ENCODE results near the gene FNTB.

FNTB gene

GRCh38 chr14:64950889-64951288 lies 35.8 kb upstream of the FNTB start:
- H3K9me3 ChIP-seq, result no peaks in the 10 kb centered on the region
- no peak for TF ChIP-seq CTCF (IDR thresholded peaks at IDR 0.05)
- H3K36me3 ChIP-seq, result peaks cover 13% of the 10 kb centered on the region
- peaks cover 21 to 41% of the 10 kb centered on the region in 2 experiments for H3K4me1 ChIP-seq (ENCODE audit: control insufficient read depth in 1 of 2, insufficient read depth in 1 of 2, low read depth in 1 of 2, low read length in 1 of 2)
- no peak overlapping the region for H3K4me3 ChIP-seq (ENCODE audit: low read depth in 1 of 2, low read length in 1 of 2)
- no peak overlapping the region for H3K27ac ChIP-seq
- H3K27me3 ChIP-seq, result no peaks in the 10 kb centered on the region

- Histone ChIP-seq H3K4me1 (ENCODE audit: control insufficient read depth in 1 of 2, insufficient read depth in 1 of 2, low read depth in 1 of 2, low read length in 1 of 2) (peaks cover 17 to 37% of the 10 kb centered on the region in 2 experiments), H3K36me3 (peaks cover 15% of the 10 kb centered on the region), H3K27ac (no peak overlapping the region), H3K4me3 (ENCODE audit: low read depth in 1 of 2, low read length in 1 of 2) (no peak overlapping the region), H3K27me3 (no peaks in the 10 kb centered on the region), H3K9me3 (no peaks in the 10 kb centered on the region)
- no peak for TF ChIP-seq CTCF (IDR thresholded peaks at IDR 0.05)
These were observed 35.4 kb upstream of the FNTB start for GRCh38 chr14:64951291-64951690.

GRCh38 chr14:64951724-64952123 lies 35.0 kb upstream of the FNTB start:
- Histone ChIP-seq H3K4me3 (ENCODE audit: low read depth in 1 of 2, low read length in 1 of 2) (no peak overlapping the region), H3K4me1 (ENCODE audit: control insufficient read depth in 1 of 2, insufficient read depth in 1 of 2, low read depth in 1 of 2, low read length in 1 of 2) (peaks cover 12 to 33% of the 10 kb centered on the region in 2 experiments), H3K36me3 (peaks cover 15% of the 10 kb centered on the region), H3K27me3 (no peaks in the 10 kb centered on the region), H3K27ac (no peak overlapping the region), H3K9me3 (no peaks in the 10 kb centered on the region)
- no peak for TF ChIP-seq CTCF (IDR thresholded peaks at IDR 0.05)

- no peaks in the 10 kb centered on the region for H3K9me3 ChIP-seq
- no peak for TF ChIP-seq CTCF (IDR thresholded peaks at IDR 0.05)
- H3K36me3 ChIP-seq, result peaks cover 15% of the 10 kb centered on the region
- H3K27ac ChIP-seq, result no peak overlapping the region
- H3K4me1 ChIP-seq (ENCODE audit: control insufficient read depth in 1 of 2, insufficient read depth in 1 of 2, low read depth in 1 of 2, low read length in 1 of 2), result peaks cover 2 to 22% of the 10 kb centered on the region in 2 experiments
- H3K4me3 ChIP-seq (ENCODE audit: low read depth in 1 of 2, low read length in 1 of 2), result no peak overlapping the region
- no peaks in the 10 kb centered on the region for H3K27me3 ChIP-seq
These were observed 33.9 kb upstream of the FNTB start for GRCh38 chr14:64952598-64953309.

DNA sequence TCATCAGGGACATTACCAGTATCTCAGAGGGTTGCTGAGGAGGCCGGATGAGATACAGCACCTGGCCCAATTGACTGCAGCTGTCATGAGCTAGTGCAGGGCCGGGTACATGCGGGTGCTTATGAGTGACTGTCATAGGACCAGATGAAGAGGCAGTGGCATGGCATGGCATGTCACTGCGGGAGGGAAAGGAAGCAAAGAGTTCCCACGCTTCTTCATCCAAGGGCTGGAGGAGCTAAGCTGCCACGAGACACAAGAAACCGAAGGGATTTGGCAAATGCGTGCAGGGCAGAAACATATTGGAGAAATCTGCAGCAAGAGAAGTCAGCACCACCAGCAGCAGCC lies 33.4 kb upstream of the FNTB start:
- Histone ChIP-seq H3K9me3 (no peaks in the 10 kb centered on the region), H3K36me3 (peaks cover 11% of the 10 kb centered on the region), H3K27me3 (no peaks in the 10 kb centered on the region), H3K4me3 (ENCODE audit: low read depth in 1 of 2, low read length in 1 of 2) (no peak overlapping the region), H3K27ac (no peak overlapping the region), H3K4me1 (ENCODE audit: control insufficient read depth in 1 of 2, insufficient read depth in 1 of 2, low read depth in 1 of 2, low read length in 1 of 2) (peaks cover 0 to 17% of the 10 kb centered on the region in 2 experiments)
- TF ChIP-seq CTCF (IDR thresholded peaks at IDR 0.05), result no peak
